Left cardiac atrium (tissue), 4 donors: ENCODE data around the gene PLD6. TPM values are rescaled to one million over a fixed set of nuclear protein-coding genes. Genes with fewer than 3 reads are reported as not detected.
A peak's percentile ranks its signal among the peaks of the same experiment; 100 is the strongest.
"Not testable (repeated sequence)": the region's sequence is repeated elsewhere in the genome, so short reads cannot be mapped to it uniquely, and the experiment has no call there.

ENCODE experiments used
- ATAC-seq, 2 donors: fragments of 200-7000 bp; cut with Tn5 transposase; one replicate each; pipeline ENCODE4 v1.9.1; 2020; ENCODE audit warnings: mild to moderate bottlenecking in 2 of 2, moderate library complexity in 2 of 2
- DNase-seq: peaks from one replicate; pipeline ENCODE4 v3.0.0-alpha.2; 2020
- intact Hi-C, 2 donors: fragments of 100-400 bp; cut with DNase I; formaldehyde crosslinking; loops; one replicate each; pipeline versions ENCODE4 v1.14.1 to v1.15.1; 2022 to 2023
- long read RNA-seq: library from polyadenylated mRNA; unstranded; transcript quantifications from one replicate; pipeline ENCODE4 v2.0.0, GENCODE V29; 2021
- total RNA-seq, 2 donors: library from RNA; stranded (reverse); fragmentation: NEBNext Ultra II Directional; extraction: Animal tissue kit (Norgen Biotek cat#: 25700); gene quantifications; one replicate each; pipeline ENCODE4 v1.2.1, GENCODE V29; 2021
- donor health status: DM: no; HTN: yes; CAD: no.
- donor health status: DM: no; HTN: yes; CAD: no; lungs with severe emphysema.
- donor health status: DM: yes; HTN: yes; CAD: no.
- donor health status: Dilated cardiomyopathy.

PLD6 gene
- total RNA-seq = 1 to 10 TPM; 5.6 to 5.8 TPM
- long read RNA-seq, transcript PLD6-201 (2 exons, 2,560 nt) = major isoform, 22 of 24 reads
- long read RNA-seq, partial matches to known transcripts = 1 of 24 reads
- long read RNA-seq, other reads (novel, unspliced or antisense) = 1 of 24 reads

DNA sequence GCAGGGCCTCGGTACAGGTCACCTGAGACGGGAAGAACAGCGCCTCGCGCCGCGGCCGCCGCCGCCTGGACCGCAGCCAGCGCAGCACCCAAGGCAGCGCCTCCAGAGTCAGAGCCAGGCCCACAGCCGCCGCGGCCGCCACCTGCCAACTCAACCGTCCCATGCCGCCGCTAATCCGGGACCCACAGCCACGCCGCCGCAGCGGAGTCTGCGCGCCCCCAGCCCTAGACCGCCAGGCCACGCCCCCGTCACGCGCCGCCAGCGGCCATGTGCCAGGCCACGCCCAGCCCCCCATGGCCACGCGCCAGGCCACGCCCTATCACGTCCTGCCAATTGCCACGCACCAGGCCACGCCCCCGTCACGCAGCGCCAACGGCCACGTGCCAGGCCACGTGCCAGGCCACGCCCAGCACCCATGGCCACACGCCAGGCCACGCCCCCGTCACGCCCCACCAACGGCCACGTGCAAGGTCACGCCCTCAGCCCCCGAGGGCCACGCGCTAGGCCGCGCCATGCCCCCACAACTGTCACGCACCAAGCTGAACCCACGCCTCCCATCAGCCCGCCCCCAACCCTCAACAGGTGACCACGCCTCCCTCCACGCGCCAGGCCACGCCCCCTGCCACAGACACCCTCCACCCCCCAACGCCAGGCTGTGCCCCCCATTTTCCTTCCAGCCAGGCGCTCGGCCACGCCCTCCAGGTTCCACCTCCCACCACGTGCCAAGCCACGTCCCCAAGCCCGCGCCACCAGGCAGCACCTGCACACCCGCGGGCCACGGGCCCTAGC is at the start of gene PLD6:
PLD6 (minus strand) TSS at position 210 of the 789 bp plus-strand sequence; CDS start at position 163, 47 bp downstream.
- peak; percentile 83 for DNase-seq
- peak; percentile 71 to 72 for ATAC-seq
- intact Hi-C loops = no loop called here

DNA sequence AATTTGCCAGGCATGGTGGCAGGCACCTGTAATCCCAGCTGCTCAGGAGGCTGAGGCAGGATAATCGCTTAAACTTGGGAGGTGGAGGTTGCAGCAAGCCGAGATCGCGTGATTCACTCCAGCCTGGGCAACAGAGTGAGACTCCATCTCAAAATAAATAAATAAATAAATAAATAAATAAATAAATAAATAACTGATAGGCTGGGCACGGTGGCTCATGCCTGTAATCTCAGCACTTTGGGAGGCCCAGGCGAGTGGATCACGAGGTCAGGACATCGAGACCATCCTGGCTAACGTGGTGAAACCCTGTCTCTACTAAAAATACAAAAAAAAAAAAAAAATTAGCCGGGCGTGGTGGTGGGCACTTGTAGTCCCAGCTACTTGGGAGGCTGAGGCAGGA is 49.6 kb upstream of the PLD6 start:
- ATAC-seq, DNase-seq, intact Hi-C loops: not testable (repeated sequence)

- no peak for DNase-seq
- intact Hi-C loops = no loop called here
These were observed 47.9 kb upstream of the PLD6 start for GRCh38 chr17:17254036-17254435.

GRCh38 chr17:17253406-17253805 is 47.3 kb upstream of the PLD6 start:
- DNase-seq (no peak), ATAC-seq (no peak)
- intact Hi-C loops = no loop called here

More at GRCh38 chr17:17254036-17254435, 47.9 kb upstream of the PLD6 start:
- ATAC-seq = no peak

DNA sequence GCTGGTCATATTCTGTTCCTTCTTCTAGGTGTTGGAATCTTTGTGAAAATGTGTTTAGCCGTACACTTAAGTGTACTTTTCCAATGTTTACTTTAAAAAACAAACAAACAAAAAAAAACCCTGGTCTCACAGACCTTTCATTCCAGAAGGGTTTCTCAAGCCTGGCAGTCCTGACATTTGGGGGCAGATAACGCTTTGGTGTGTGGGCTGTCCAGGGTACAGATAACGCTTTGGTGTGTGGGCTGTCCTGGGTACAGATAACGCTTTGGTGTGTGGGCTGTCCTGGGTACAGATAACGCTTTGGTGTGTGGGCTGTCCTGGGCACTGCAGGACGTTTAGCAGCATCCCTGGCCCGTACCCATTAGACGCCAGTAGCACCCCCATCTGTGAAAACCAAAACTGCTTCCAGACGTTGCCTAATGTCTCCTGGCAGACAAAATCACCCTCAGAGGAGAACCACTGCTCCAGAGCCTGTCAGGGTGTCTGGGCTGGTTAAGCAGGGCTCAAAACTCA is 46.1 kb upstream of the PLD6 start:
- intact Hi-C loops = no loop called here
- no peak for DNase-seq
- peak; percentile 27 to 83 for ATAC-seq

DNA sequence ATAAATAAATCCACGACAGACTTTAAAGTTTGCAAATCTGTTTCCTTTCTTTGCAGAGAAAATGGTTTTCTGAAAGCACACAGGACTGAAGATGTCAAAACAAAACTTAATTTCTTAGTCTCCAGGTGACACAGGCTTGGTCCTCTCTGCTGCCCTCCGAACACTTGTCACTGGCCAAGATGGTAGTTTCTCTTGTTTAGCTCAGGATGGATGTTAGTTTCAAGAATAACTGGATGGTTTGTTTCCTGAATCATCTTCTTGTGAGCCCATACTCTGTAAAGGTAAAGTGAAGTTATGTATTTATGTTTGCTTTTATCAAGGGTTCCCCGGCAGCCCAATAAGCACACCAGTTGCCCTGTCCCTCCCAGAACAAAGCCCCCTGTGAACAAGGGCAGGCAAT is 40.7 kb upstream of the PLD6 start:
- DNase-seq (no peak), ATAC-seq (no peak)
- intact Hi-C loops = no loop called here

DNA sequence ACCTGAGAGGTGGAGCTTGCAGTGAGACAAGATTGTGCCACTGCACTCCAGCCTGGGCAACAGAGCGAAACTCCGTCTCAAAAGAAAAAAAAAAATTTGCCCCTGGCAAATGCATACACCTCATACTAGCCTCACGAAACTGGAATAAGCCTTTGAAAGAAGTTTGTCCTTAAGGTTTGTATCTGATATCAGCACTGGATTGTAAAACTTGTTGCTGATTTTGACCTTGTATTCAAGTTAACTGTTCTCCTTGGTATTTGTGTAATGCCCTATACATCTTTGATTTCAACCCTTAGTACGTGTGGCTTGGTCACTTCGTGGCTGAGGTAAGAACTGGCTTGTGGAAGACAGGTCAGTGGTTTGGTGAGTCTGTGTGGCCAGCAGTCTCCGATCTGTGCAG is 37.0 kb upstream of the PLD6 start:
- ATAC-seq = no peak
- intact Hi-C loops = no loop called here
- no peak for DNase-seq

- intact Hi-C loops = no loop called here
- ATAC-seq (no peak), DNase-seq (no peak)
These were observed 36.1 kb upstream of the PLD6 start for GRCh38 chr17:17242246-17242645.

GRCh38 chr17:17241656-17242055 is 35.5 kb upstream of the PLD6 start:
- ATAC-seq = no peak
- intact Hi-C loops = no loop called here
- DNase-seq = no peak

DNA sequence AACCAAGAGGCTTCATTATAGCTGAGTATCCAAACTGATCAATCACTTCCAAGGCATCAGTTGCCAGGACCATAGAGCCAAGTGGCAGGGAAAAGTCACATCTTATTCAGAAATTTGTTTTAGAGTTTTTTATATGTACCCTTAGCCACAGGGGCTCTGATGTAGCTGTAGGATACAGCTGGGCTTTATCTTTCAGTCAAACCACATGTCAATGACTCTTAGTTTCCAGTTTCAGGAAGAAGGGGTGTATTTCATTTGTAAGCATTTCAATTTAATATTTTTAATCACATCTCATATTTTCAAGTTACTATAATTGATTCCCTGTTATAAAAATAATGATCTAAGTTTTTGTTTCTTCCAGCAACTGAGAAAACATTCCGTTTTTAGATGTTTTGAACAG is 33.7 kb upstream of the PLD6 start:
- DNase-seq (no peak), ATAC-seq (no peak)
- intact Hi-C loops = loop anchor here in 1 of 2 donors (5.0 to 10.0 kb wide), 2 partner anchors 38 to 235 kb away; no protein-coding TSS in a partner anchor

DNA sequence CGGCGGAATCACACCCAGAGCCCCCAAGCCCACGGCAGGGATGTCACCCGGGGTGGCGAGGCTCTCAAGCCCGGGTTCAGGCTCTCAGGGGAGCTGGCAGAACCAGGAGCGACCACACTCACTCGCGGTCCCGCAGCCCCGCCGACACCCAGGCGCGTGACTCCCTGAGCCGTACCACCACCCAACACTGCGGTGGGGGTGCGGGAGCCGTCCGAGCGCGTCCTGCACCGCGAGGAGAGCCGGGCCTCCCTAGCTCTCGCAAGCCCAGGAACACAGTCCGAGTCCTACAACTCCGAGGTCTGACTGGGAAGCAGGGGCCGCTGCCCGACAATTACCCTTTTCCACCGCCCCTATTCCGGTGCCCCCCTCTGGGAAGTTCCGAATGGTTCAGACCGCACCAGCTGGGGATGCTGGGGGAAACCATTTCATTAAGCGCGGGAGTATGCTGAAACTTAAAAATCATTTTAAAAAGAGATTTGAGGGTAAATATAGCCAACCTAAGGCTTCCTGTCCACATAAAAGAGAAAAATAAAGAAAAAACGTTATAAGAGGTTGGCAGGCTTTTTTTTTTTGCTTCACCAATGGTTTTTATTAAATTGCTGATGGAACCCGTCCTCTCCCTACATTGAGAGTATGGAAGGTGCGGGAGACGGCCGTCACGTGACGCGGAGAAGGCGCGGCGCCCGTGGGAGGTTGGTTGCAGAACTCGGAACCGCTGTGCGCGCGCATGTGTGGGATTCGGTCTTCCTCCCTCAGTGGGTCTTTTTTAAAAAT is 31.1 kb upstream of the PLD6 start, which contains the start of gene FLCN:
FLCN (minus strand) TSS at position 143 of the 774 bp plus-strand sequence. CDS start 9,031 bp downstream, outside the sequence.
- DNase-seq (peak; percentile 96), ATAC-seq (peak; percentile 95 to 97)
- intact Hi-C loops = loop anchor here in 1 of 2 donors (5.0 to 10.0 kb wide), 2 partner anchors 35 to 232 kb away; no protein-coding TSS in a partner anchor

GRCh38 chr17:17236295-17237025 is 30.3 kb upstream of the PLD6 start:
- peak; percentile 17 to 40 for ATAC-seq
- no peak for DNase-seq
- intact Hi-C loops = loop anchor here in 1 of 2 donors (5.0 to 10.0 kb wide), 2 partner anchors 34 to 232 kb away; no protein-coding TSS in a partner anchor

GRCh38 chr17:17235212-17236174 is 29.4 kb upstream of the PLD6 start:
- no peak for DNase-seq
- intact Hi-C loops = loop anchor here in 1 of 2 donors (5.0 to 10.0 kb wide), 2 partner anchors 33 to 231 kb away; no protein-coding TSS in a partner anchor
- no peak for ATAC-seq

- no peak for DNase-seq
- ATAC-seq = no peak
- intact Hi-C loops = loop anchor here in 1 of 2 donors (10.0 kb wide), 1 partner anchor 227 kb away; no protein-coding TSS in a partner anchor
These were observed 26.1 kb upstream of the PLD6 start for GRCh38 chr17:17232303-17232621.

GRCh38 chr17:17231621-17232302 is 25.6 kb upstream of the PLD6 start:
- DNase-seq (no peak), ATAC-seq (no peak)
- intact Hi-C loops = loop anchor here in 1 of 2 donors (10.0 kb wide), 1 partner anchor 227 kb away; no protein-coding TSS in a partner anchor

GRCh38 chr17:17229416-17230384 is 23.6 kb upstream of the PLD6 start:
- DNase-seq (no peak), ATAC-seq (no peak)
- intact Hi-C loops = loop anchor here in 1 of 2 donors (10.0 kb wide), 1 partner anchor 225 kb away; no protein-coding TSS in a partner anchor
